HFFc6 (cell line): Measurements from ENCODE around the gene TIAL1. TPM values are rescaled to one million over a fixed set of nuclear protein-coding genes. Genes with fewer than 3 reads are reported as not detected.
"Not testable (repeated sequence)": the region's sequence is repeated elsewhere in the genome, so short reads cannot be mapped to it uniquely, and the experiment has no call there.

Source experiments
- DNase-seq: peaks from one replicate; pipeline ENCODE4 v3.0.0-alpha.2; 2018
- H3K27ac Mint-ChIP-seq: 2 replicates; pipeline ENCODE4 v1.8.0; 2020; ENCODE audit warnings: mild to moderate bottlenecking, mixed read lengths
- H3K27me3 Mint-ChIP-seq: 2 replicates; pipeline ENCODE4 v1.8.0; 2021; ENCODE audit warnings: mild to moderate bottlenecking, moderate library complexity, mixed read lengths; ENCODE audit not compliant: insufficient read depth
- H3K36me3 Mint-ChIP-seq: 2 replicates; pipeline ENCODE4 v1.8.0; 2021; ENCODE audit warnings: low read depth, mixed read lengths
- H3K4me1 Mint-ChIP-seq: 2 replicates; pipeline ENCODE4 v1.8.0; 2020; ENCODE audit warnings: low read depth, mixed read lengths
- H3K4me3 Mint-ChIP-seq: 2 replicates; pipeline ENCODE4 v1.8.0; 2020; ENCODE audit warnings: mild to moderate bottlenecking, moderate library complexity, mixed read lengths
- H3K9me3 Mint-ChIP-seq: 2 replicates; pipeline ENCODE4 v1.8.0; 2020; ENCODE audit warnings: mild to moderate bottlenecking, mixed read lengths
- CTCF ChIP-seq: fragments of 200-600 bp; sonication (generic); IDR thresholded peaks from 2 replicates; pipeline ENCODE4 v1.5.0; 2021; ENCODE audit warnings: antibody characterized with exemption, mild to moderate bottlenecking
- total RNA-seq, 6 experiments: library from RNA; stranded (reverse); fragmentation: NEBNext Ultra II Directional; extraction: Animal tissue kit (Norgen Biotek cat#: 25700); gene quantifications; 2 replicates in 1 of 6; 3 replicates in 5 of 6; pipeline ENCODE4 v1.2.3, GENCODE V29; 2021

The TIAL1 gene
- total RNA-seq, 6 experiments from 2014 or later = 129 to 149 (median 134) TPM

GRCh38 chr10:119536508-119537025 is 60.2 kb downstream of the TIAL1 start:
- TF ChIP-seq CTCF = no peak
- Mint-ChIP-seq H3K27ac (peak overlapping the region; percentile 55), H3K27me3 (peaks cover 2% of the 10 kb centered on the region), H3K4me1 (peaks cover 80% of the 10 kb centered on the region), H3K4me3 (no peak overlapping the region), H3K36me3 (no peaks in the 10 kb centered on the region; the same call in 1 of the 2 replicates), H3K9me3 (no peaks in the 10 kb centered on the region)
- DNase-seq = no peak

GRCh38 chr10:119535837-119536507 is 60.8 kb downstream of the TIAL1 start:
- peak overlapping the region; percentile 55 for H3K27ac Mint-ChIP-seq
- peaks cover 2% of the 10 kb centered on the region for H3K27me3 Mint-ChIP-seq
- TF ChIP-seq CTCF = no peak
- no peaks in the 10 kb centered on the region; the same call in 1 of the 2 replicates for H3K36me3 Mint-ChIP-seq
- no peak overlapping the region for H3K4me3 Mint-ChIP-seq
- no peak for DNase-seq
- no peaks in the 10 kb centered on the region for H3K9me3 Mint-ChIP-seq
- peaks cover 81% of the 10 kb centered on the region for H3K4me1 Mint-ChIP-seq

- TF ChIP-seq CTCF = no peak
- DNase-seq = peak; percentile 54
- Mint-ChIP-seq H3K9me3 (no peaks in the 10 kb centered on the region), H3K4me1 (peaks cover 78% of the 10 kb centered on the region), H3K27ac (peak overlapping the region; percentile 55), H3K27me3 (peaks cover 2% of the 10 kb centered on the region), H3K4me3 (peak overlapping the region; percentile 28; the same call in 1 of the 2 replicates), H3K36me3 (no peaks in the 10 kb centered on the region; the same call in 1 of the 2 replicates)
Observed at GRCh38 chr10:119535305-119535704, 61.5 kb downstream of the TIAL1 start.

- H3K4me1 Mint-ChIP-seq = peaks cover 72% of the 10 kb centered on the region
- H3K4me3 Mint-ChIP-seq = no peak overlapping the region
- no peaks in the 10 kb centered on the region; the same call in 1 of the 2 replicates for H3K36me3 Mint-ChIP-seq
- TF ChIP-seq CTCF = no peak
- no peak for DNase-seq
- H3K9me3 Mint-ChIP-seq = no peaks in the 10 kb centered on the region
- H3K27me3 Mint-ChIP-seq = peaks cover 2% of the 10 kb centered on the region
- H3K27ac Mint-ChIP-seq = no peak overlapping the region
Observed at GRCh38 chr10:119533473-119533872, 63.3 kb downstream of the TIAL1 start.

GRCh38 chr10:119532791-119533190 is 64.0 kb downstream of the TIAL1 start:
- not testable (repeated sequence) for DNase-seq, H3K27me3 Mint-ChIP-seq, H3K27ac Mint-ChIP-seq, H3K4me3 Mint-ChIP-seq, H3K9me3 Mint-ChIP-seq, H3K36me3 Mint-ChIP-seq
- H3K4me1 Mint-ChIP-seq = peaks cover 69% of the 10 kb centered on the region

GRCh38 chr10:119532251-119532650 is 64.5 kb downstream of the TIAL1 start:
- H3K4me1 Mint-ChIP-seq = peaks cover 66% of the 10 kb centered on the region
- not testable (repeated sequence) for H3K9me3 Mint-ChIP-seq, H3K27me3 Mint-ChIP-seq, H3K4me3 Mint-ChIP-seq, H3K36me3 Mint-ChIP-seq, DNase-seq, H3K27ac Mint-ChIP-seq
